ENCODE data around the gene TMEM181. TPM values are rescaled to one million over a fixed set of nuclear protein-coding genes. Genes with fewer than 3 reads are reported as not detected.
"Not testable (repeated sequence)": the region's sequence is repeated elsewhere in the genome, so short reads cannot be mapped to it uniquely, and the experiment has no call there.

Gene TMEM181
- polyA plus RNA-seq, 2 of the 4 experiments (the other 2 are of a cell fraction), result 11.6 to 21.1 TPM

DNA sequence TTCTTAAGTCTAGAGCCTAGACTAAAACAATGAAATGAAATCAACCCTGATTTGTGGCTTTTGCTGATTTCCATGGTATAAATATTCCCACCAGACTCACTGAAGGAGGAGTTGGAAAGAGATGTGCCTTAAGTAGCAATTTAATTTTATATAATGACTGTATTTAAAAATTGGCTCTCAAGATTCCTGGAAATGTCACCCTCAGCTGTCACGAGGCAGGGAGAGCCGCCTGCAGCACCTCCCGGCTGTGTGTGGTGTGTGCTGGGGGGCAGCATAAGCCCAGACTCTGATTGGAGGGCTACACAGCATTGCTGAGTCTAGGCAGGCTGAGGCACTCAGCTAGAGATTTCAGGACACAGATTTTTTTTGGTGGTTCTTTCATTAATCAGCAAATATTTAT is 40.6 kb upstream of the TMEM181 start:
- POLR2A ChIA-PET, result interaction anchor here (1.1 kb wide), 1 partner anchor 219 kb away, joined by 3 read pairs; no protein-coding TSS in a partner anchor
- DNase-seq (ENCODE audit: low read depth in 1 of 2, low spot score in 1 of 2), result no peak
- CTCF ChIA-PET, result interaction anchor here (0.6 to 2.9 kb wide), 9 partner anchors 9 to 306 kb away, joined by 3 to 17 read pairs (median 3); no protein-coding TSS in a partner anchor
- no peak for FAIRE-seq
- Histone ChIP-seq H3K4me2 (no peak overlapping the region), H3K9me3 (no peaks in the 10 kb centered on the region), H3K4me1 (peaks cover 12% of the 10 kb centered on the region; the same call in 2 of the 3 replicates), H3K27ac (no peak overlapping the region), H3K4me3 (no peak overlapping the region)
- 92% methylated on average over 3 of the region's 3 CpGs for WGBS (ENCODE audit: missing lambda C conversion rate)
- no peak for ATAC-seq
- TF ChIP-seq POLR2AphosphoS2 (conservative IDR thresholded peaks at IDR 0.05; ENCODE audit: low read length) (no peak), CHD2 (IDR thresholded peaks at IDR 0.05; ENCODE audit: low read length, partially characterized antibody) (no peak), RAD21 (conservative IDR thresholded peaks at IDR 0.05 in 1 of 2, IDR thresholded peaks at IDR 0.05 in 1 of 2) (no peak), EHMT2 (IDR thresholded peaks at IDR 0.05; ENCODE audit: low read depth) (no peak), FOXS1 (CRISPR knock-in tag; IDR thresholded peaks at IDR 0.05) (no peak), CEBPB (IDR thresholded peaks at IDR 0.05) (no peak), GATA3 (IDR thresholded peaks at IDR 0.05; ENCODE audit: borderline replicate concordance) (no peak)

DNA sequence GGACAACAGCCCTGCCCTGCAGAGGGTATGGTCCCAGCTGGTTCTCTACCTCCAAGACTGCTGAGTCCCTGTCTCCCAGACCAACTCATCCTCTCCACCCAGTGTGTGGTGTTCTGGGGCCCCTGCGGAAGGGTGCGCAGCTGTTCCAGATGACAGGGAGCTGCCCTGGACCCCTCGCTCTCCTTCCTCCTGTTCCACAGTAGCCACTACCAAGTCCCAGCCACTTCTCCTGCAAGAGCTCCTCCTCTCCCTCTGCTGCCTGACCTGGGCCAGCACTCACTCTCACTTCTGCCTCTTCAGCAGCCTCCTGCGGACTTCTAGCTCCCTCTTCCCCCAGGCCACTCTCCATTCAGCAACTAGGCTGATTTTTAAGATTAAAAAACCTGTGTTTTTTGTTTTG is 40.1 kb upstream of the TMEM181 start:
- Histone ChIP-seq H3K4me3 (no peak overlapping the region), H3K4me2 (no peak overlapping the region), H3K9me3 (no peaks in the 10 kb centered on the region), H3K4me1 (peaks cover 12% of the 10 kb centered on the region; the same call in 2 of the 3 replicates), H3K27ac (no peak overlapping the region)
- WGBS (ENCODE audit: missing lambda C conversion rate), result 85% methylated on average over 4 of the region's 4 CpGs
- DNase-seq (ENCODE audit: low read depth in 1 of 2, low spot score in 1 of 2) (no peak), FAIRE-seq (no peak), ATAC-seq (no peak)
- CTCF ChIA-PET, result interaction anchor here (1.2 to 2.9 kb wide), 4 partner anchors 14 to 306 kb away, joined by 4 to 17 read pairs (median 10); no protein-coding TSS in a partner anchor
- POLR2A ChIA-PET, result interaction anchor here (1.1 kb wide), 1 partner anchor 219 kb away, joined by 3 read pairs; no protein-coding TSS in a partner anchor
- TF ChIP-seq PHF8 (IDR thresholded peaks at IDR 0.05; ENCODE audit: borderline replicate concordance, low read depth) (no peak), EHF (CRISPR knock-in tag; IDR thresholded peaks at IDR 0.05) (no peak), ESRRA (IDR thresholded peaks at IDR 0.05; ENCODE audit: borderline replicate concordance, low read length) (no peak), EHMT2 (IDR thresholded peaks at IDR 0.05; ENCODE audit: low read depth) (no peak), ZC3H11A (IDR thresholded peaks at IDR 0.05) (no peak), SMC3 (IDR thresholded peaks at IDR 0.05) (no peak), JUN (IDR thresholded peaks at IDR 0.05) (no peak), RFX5 (IDR thresholded peaks at IDR 0.05) (no peak), CHD2 (IDR thresholded peaks at IDR 0.05; ENCODE audit: low read length, partially characterized antibody) (no peak)
- TF ChIP-seq, protein P1, sequence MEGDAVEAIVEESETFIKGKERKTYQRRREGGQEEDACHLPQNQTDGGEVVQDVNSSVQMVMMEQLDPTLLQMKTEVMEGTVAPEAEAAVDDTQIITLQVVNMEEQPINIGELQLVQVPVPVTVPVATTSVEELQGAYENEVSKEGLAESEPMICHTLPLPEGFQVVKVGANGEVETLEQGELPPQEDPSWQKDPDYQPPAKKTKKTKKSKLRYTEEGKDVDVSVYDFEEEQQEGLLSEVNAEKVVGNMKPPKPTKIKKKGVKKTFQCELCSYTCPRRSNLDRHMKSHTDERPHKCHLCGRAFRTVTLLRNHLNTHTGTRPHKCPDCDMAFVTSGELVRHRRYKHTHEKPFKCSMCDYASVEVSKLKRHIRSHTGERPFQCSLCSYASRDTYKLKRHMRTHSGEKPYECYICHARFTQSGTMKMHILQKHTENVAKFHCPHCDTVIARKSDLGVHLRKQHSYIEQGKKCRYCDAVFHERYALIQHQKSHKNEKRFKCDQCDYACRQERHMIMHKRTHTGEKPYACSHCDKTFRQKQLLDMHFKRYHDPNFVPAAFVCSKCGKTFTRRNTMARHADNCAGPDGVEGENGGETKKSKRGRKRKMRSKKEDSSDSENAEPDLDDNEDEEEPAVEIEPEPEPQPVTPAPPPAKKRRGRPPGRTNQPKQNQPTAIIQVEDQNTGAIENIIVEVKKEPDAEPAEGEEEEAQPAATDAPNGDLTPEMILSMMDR (IDR thresholded peaks at IDR 0.05), result no peak
- TF ChIP-seq, protein P2, sequence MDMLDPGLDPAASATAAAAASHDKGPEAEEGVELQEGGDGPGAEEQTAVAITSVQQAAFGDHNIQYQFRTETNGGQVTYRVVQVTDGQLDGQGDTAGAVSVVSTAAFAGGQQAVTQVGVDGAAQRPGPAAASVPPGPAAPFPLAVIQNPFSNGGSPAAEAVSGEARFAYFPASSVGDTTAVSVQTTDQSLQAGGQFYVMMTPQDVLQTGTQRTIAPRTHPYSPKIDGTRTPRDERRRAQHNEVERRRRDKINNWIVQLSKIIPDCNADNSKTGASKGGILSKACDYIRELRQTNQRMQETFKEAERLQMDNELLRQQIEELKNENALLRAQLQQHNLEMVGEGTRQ (IDR thresholded peaks at IDR 0.05), result no peak
- TF ChIP-seq, protein P3, sequence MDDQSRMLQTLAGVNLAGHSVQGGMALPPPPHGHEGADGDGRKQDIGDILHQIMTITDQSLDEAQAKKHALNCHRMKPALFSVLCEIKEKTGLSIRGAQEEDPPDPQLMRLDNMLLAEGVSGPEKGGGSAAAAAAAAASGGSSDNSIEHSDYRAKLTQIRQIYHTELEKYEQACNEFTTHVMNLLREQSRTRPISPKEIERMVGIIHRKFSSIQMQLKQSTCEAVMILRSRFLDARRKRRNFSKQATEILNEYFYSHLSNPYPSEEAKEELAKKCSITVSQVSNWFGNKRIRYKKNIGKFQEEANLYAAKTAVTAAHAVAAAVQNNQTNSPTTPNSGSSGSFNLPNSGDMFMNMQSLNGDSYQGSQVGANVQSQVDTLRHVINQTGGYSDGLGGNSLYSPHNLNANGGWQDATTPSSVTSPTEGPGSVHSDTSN (IDR thresholded peaks at IDR 0.05), result no peak
- TF ChIP-seq, protein P4, sequence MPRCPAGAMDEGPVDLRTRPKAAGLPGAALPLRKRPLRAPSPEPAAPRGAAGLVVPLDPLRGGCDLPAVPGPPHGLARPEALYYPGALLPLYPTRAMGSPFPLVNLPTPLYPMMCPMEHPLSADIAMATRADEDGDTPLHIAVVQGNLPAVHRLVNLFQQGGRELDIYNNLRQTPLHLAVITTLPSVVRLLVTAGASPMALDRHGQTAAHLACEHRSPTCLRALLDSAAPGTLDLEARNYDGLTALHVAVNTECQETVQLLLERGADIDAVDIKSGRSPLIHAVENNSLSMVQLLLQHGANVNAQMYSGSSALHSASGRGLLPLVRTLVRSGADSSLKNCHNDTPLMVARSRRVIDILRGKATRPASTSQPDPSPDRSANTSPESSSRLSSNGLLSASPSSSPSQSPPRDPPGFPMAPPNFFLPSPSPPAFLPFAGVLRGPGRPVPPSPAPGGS (IDR thresholded peaks at IDR 0.05), result no peak
- TF ChIP-seq, protein P5, sequence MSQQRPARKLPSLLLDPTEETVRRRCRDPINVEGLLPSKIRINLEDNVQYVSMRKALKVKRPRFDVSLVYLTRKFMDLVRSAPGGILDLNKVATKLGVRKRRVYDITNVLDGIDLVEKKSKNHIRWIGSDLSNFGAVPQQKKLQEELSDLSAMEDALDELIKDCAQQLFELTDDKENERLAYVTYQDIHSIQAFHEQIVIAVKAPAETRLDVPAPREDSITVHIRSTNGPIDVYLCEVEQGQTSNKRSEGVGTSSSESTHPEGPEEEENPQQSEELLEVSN (IDR thresholded peaks at IDR 0.05; ENCODE audit: borderline replicate concordance, low read depth), result no peak

DNA sequence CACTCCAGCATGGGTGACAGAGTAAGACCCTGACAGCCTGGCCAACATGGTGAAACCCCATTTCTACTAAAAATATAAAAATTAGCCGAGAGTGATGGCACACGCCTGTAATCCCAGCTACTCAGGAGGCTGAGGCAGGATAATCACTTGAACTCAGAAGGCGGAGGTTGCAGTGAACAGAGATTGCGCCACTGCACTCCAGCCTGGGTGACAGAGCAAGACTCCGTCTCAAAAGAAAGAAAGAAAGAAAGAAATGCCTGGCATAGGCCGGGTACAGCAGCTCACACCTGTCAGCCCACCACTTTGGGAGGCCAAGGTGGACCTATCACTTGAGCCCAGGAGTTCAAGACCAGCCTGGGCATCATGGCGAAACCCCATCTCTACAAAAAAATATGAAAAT is 38.9 kb upstream of the TMEM181 start:
- H3K27ac ChIP-seq; DNase-seq (ENCODE audit: low read depth in 1 of 2, low spot score in 1 of 2); H3K4me3 ChIP-seq; H3K4me2 ChIP-seq; FAIRE-seq; POLR2A ChIA-PET; H3K9me3 ChIP-seq; ATAC-seq: not testable (repeated sequence)
- CTCF ChIA-PET, result interaction anchor here (2.9 kb wide), 1 partner anchor 300 kb away, joined by 13 read pairs; no protein-coding TSS in a partner anchor
- H3K4me1 ChIP-seq, result peaks cover 12% of the 10 kb centered on the region; the same call in 2 of the 3 replicates
- 69% methylated on average over 7 of the region's 7 CpGs for WGBS (ENCODE audit: missing lambda C conversion rate)
